ENCODE results near the gene NSUN7. TPM values are rescaled to one million over a fixed set of nuclear protein-coding genes. Genes with fewer than 3 reads are reported as not detected.

NSUN7 gene
- total RNA-seq, 1 experiment from 2014 or later = 1.1 TPM

- ChIA-PET CTCF (no interaction called here), POLR2A (no interaction called here)
- Histone ChIP-seq H3K9me3 (ENCODE audit: control insufficient read depth, insufficient read depth, low read depth, low read length) (no peaks in the 10 kb centered on the region), H3K27ac (ENCODE audit: low read length) (no peak overlapping the region), H3K4me1 (ENCODE audit: control insufficient read depth, insufficient read depth, low read length) (no peaks in the 10 kb centered on the region), H3K4me3 (ENCODE audit: low read depth in 2 of 2, low read length in 2 of 2) (no peak overlapping the region), H3K27me3 (ENCODE audit: control insufficient read depth, insufficient read depth, low read length) (no peaks in the 10 kb centered on the region), H3K36me3 (ENCODE audit: control insufficient read depth, insufficient read depth, low read length) (no peaks in the 10 kb centered on the region)
- in situ Hi-C loops (cut with HindIII; ENCODE audit: low pct_unique_long_range_greater_than_20kb, low sequenced_read_pairs) (no loop called here), intact Hi-C loops (cut with micrococcal nuclease; ENCODE audit: unreplicated experiment) (no loop called here)
- ATAC-seq = no peak
- BruUV-seq (replicated peaks) = no TSS peak
- TF ChIP-seq TCF7L2 (IDR thresholded peaks at IDR 0.05; ENCODE audit: low read depth, low read length) (no peak), CTCF (IDR thresholded peaks at IDR 0.05) (no peak), POLR2AphosphoS5 (IDR thresholded peaks at IDR 0.05; ENCODE audit: low read depth, low read length) (no peak), SIN3A (IDR thresholded peaks at IDR 0.05; ENCODE audit: borderline replicate concordance, insufficient read depth, low read depth, low read length) (no peak), REST (IDR thresholded peaks at IDR 0.05; ENCODE audit: insufficient read depth in 1 of 2, low read depth in 2 of 2, low read length in 1 of 2) (no peak)
- no peak for DNase-seq (ENCODE audit: low read depth, low spot score)
Observed at GRCh38 chr4:40856840-40857362, 107.1 kb downstream of the NSUN7 start.

GRCh38 chr4:40857956-40858355 is 108.2 kb downstream of the NSUN7 start:
- intact Hi-C loops (cut with micrococcal nuclease; ENCODE audit: unreplicated experiment) = no loop called here
- H3K27ac ChIP-seq (ENCODE audit: low read length) = no peak overlapping the region
- CTCF ChIA-PET = no interaction called here
- POLR2A ChIA-PET = no interaction called here
- H3K4me3 ChIP-seq (ENCODE audit: low read depth in 2 of 2, low read length in 2 of 2) = no peak overlapping the region
- in situ Hi-C loops (cut with HindIII; ENCODE audit: low pct_unique_long_range_greater_than_20kb, low sequenced_read_pairs) = no loop called here
- H3K36me3 ChIP-seq (ENCODE audit: control insufficient read depth, insufficient read depth, low read length) = no peaks in the 10 kb centered on the region
- no peaks in the 10 kb centered on the region for H3K9me3 ChIP-seq (ENCODE audit: control insufficient read depth, insufficient read depth, low read depth, low read length)
- TF ChIP-seq SIN3A (IDR thresholded peaks at IDR 0.05; ENCODE audit: borderline replicate concordance, insufficient read depth, low read depth, low read length) (no peak), POLR2AphosphoS5 (IDR thresholded peaks at IDR 0.05; ENCODE audit: low read depth, low read length) (no peak), TCF7L2 (IDR thresholded peaks at IDR 0.05; ENCODE audit: low read depth, low read length) (no peak)
- no peaks in the 10 kb centered on the region for H3K4me1 ChIP-seq (ENCODE audit: control insufficient read depth, insufficient read depth, low read length)
- H3K27me3 ChIP-seq (ENCODE audit: control insufficient read depth, insufficient read depth, low read length) = no peaks in the 10 kb centered on the region
- no TSS peak for BruUV-seq (replicated peaks)
- ATAC-seq (no peak), DNase-seq (ENCODE audit: low read depth, low spot score) (no peak)

- CTCF ChIA-PET = no interaction called here
Observed at GRCh38 chr4:40858962-40859361, 109.2 kb downstream of the NSUN7 start.

More at GRCh38 chr4:40858962-40859361, 109.2 kb downstream of the NSUN7 start:
- intact Hi-C loops (cut with micrococcal nuclease; ENCODE audit: unreplicated experiment) = no loop called here
- H3K27me3 ChIP-seq (ENCODE audit: control insufficient read depth, insufficient read depth, low read length) = no peaks in the 10 kb centered on the region
- TF ChIP-seq TCF7L2 (IDR thresholded peaks at IDR 0.05; ENCODE audit: low read depth, low read length) (no peak), POLR2AphosphoS5 (IDR thresholded peaks at IDR 0.05; ENCODE audit: low read depth, low read length) (no peak), CTCF (IDR thresholded peaks at IDR 0.05) (no peak), SIN3A (IDR thresholded peaks at IDR 0.05; ENCODE audit: borderline replicate concordance, insufficient read depth, low read depth, low read length) (no peak), REST (IDR thresholded peaks at IDR 0.05; ENCODE audit: insufficient read depth in 1 of 2, low read depth in 2 of 2, low read length in 1 of 2) (no peak)
- no peak overlapping the region for H3K27ac ChIP-seq (ENCODE audit: low read length)
- POLR2A ChIA-PET = interaction anchor here (0.5 kb wide), 1 partner anchor 66 kb away, joined by 3 read pairs; no protein-coding TSS in a partner anchor
- no peaks in the 10 kb centered on the region for H3K4me1 ChIP-seq (ENCODE audit: control insufficient read depth, insufficient read depth, low read length)
- no peaks in the 10 kb centered on the region for H3K9me3 ChIP-seq (ENCODE audit: control insufficient read depth, insufficient read depth, low read depth, low read length)
- in situ Hi-C loops (cut with HindIII; ENCODE audit: low pct_unique_long_range_greater_than_20kb, low sequenced_read_pairs) = no loop called here
- no TSS peak for BruUV-seq (replicated peaks)
- DNase-seq (ENCODE audit: low read depth, low spot score) (no peak), ATAC-seq (no peak)
- H3K4me3 ChIP-seq (ENCODE audit: low read depth in 2 of 2, low read length in 2 of 2) = no peak overlapping the region
- H3K36me3 ChIP-seq (ENCODE audit: control insufficient read depth, insufficient read depth, low read length) = no peaks in the 10 kb centered on the region

Data from Panc1 (cell line).